Endothelial cell of umbilical vein (primary cell): ENCODE results near the gene KAZN. TPM values are rescaled to one million over a fixed set of nuclear protein-coding genes. Genes with fewer than 3 reads are reported as not detected.

Experiments used
- BruUV-seq: library from RNA; stranded (reverse); fragments of 400-500 nt; replicated peaks from 2 replicates; lab custom pipeline; 2021; lab: Mats Ljungman, UMichigan
- CTCF ChIA-PET: fragments of 300-600, 350-600 bp; sonication (Branson Sonifier 250); formaldehyde crosslinking; loops from one replicate; lab custom pipeline; 2021; ENCODE audit warnings: antibody characterized with exemption, inconsistent platforms; lab: Charles Lee
- POLR2A ChIA-PET: fragments of 300-600, 350-600 bp; sonication (Branson Sonifier 250); formaldehyde crosslinking; loops from one replicate; lab custom pipeline; 2021; ENCODE audit warnings: antibody characterized with exemption, inconsistent platforms; lab: Charles Lee
- DNase-seq: peaks from one replicate; pipeline ENCODE4 v3.0.0-alpha.2; 2011; ENCODE audit warnings: low read depth, low spot score
- FAIRE-seq: peaks from 2 replicates; lab custom pipeline; 2011; peaks lifted over from hg19 to GRCh38; lab: Jason Lieb, UNC
- H2AFZ ChIP-seq: 2 replicates; pipeline ENCODE4 v1.6.0; 2012; ENCODE audit warnings: low read depth, low read length, control low read depth, inconsistent platforms
- H3K27ac ChIP-seq: 2 replicates; pipeline ENCODE4 v1.5.1; 2011; ENCODE audit warnings: low read depth, mild to moderate bottlenecking, control low read depth, low read length, moderate library complexity; ENCODE audit not compliant: insufficient read depth
- H3K27me3 ChIP-seq, 2 experiments: 2 replicates each; pipeline versions ENCODE4 v1.6.0 to v1.6.1; 2011; ENCODE audit warnings: low read length in 2 of 2, mixed read lengths in 1 of 2; ENCODE audit not compliant: control insufficient read depth in 2 of 2, insufficient read depth in 2 of 2
- H3K36me3 ChIP-seq, 2 experiments: 2 replicates in 1 of 2; 3 replicates in 1 of 2; pipeline ENCODE4 v1.5.1; 2011; ENCODE audit warnings: low read length in 2 of 2, mild to moderate bottlenecking in 1 of 2, moderate library complexity in 1 of 2; ENCODE audit not compliant: control insufficient read depth in 2 of 2, insufficient read depth in 2 of 2; ENCODE audit errors: extremely low read depth in 1 of 2
- H3K4me1 ChIP-seq: 3 replicates; pipeline ENCODE4 v1.5.1; 2011; ENCODE audit warnings: mild to moderate bottlenecking, low read length; ENCODE audit not compliant: control insufficient read depth, insufficient read depth; ENCODE audit errors: extremely low read depth
- H3K4me2 ChIP-seq: 2 replicates; pipeline ENCODE4 v1.6.1; 2011; ENCODE audit warnings: low read length, control low read depth, mixed read lengths; ENCODE audit not compliant: insufficient read depth
- H3K4me3 ChIP-seq, 3 experiments: fragments of 200-600 bp in 1 of 3; sonication (generic), shearing (Covaris generic) in 1 of 3; replicated peaks in 1 of 3; 2 replicates each; pipeline ENCODE4 v1.5.1; 2011 to 2016; ENCODE audit warnings: control low read depth in 3 of 3, low read length in 3 of 3, mild to moderate bottlenecking in 2 of 3, inconsistent platforms in 1 of 3, low read depth in 1 of 3, moderate library complexity in 1 of 3; ENCODE audit not compliant: insufficient read depth in 1 of 3
- H3K79me2 ChIP-seq: 2 replicates; pipeline ENCODE4 v1.6.0; 2012; ENCODE audit warnings: low read length, inconsistent platforms; ENCODE audit not compliant: control insufficient read depth, insufficient read depth
- H3K9ac ChIP-seq: replicated peaks from 2 replicates; pipeline ENCODE3; 2011; ENCODE audit warnings: low read length, control low read depth; ENCODE audit not compliant: insufficient read depth; ENCODE audit errors: extremely low read depth
- H3K9me1 ChIP-seq: replicated peaks from 3 replicates; pipeline ENCODE4 v1.6.0; 2011; ENCODE audit warnings: mild to moderate bottlenecking, low read length; ENCODE audit not compliant: control insufficient read depth, insufficient read depth; ENCODE audit errors: extremely low read depth
- H3K9me3 ChIP-seq: replicated peaks from 2 replicates; pipeline ENCODE4 v1.5.1; 2012; ENCODE audit warnings: low read length, inconsistent platforms; ENCODE audit not compliant: control insufficient read depth, insufficient read depth
- H4K20me1 ChIP-seq: replicated peaks from 2 replicates; pipeline ENCODE3; 2011; ENCODE audit warnings: mild to moderate bottlenecking, low read length; ENCODE audit not compliant: control insufficient read depth, insufficient read depth; ENCODE audit errors: extremely low read depth
- CTCF ChIP-seq, 2 donors: IDR thresholded peaks; 1 replicate in 1 of 2; 2 replicates in 1 of 2; pipeline ENCODE4 v1.5.1; 2011; ENCODE audit warnings: low read length in 2 of 2, mild to moderate bottlenecking in 2 of 2, moderate library complexity in 2 of 2, control low read depth in 1 of 2, inconsistent platforms in 1 of 2, low read depth in 1 of 2; ENCODE audit not compliant: insufficient read depth in 1 of 2; ENCODE audit errors: extremely low read depth in 1 of 2
- EZH2 ChIP-seq: IDR thresholded peaks from 2 replicates; pipeline ENCODE4 v1.6.1; 2012; ENCODE audit warnings: borderline replicate concordance, low read depth, mild to moderate bottlenecking, moderate library complexity, low read length, inconsistent platforms; ENCODE audit not compliant: severe bottlenecking
- JUN ChIP-seq: IDR thresholded peaks from 2 replicates; pipeline ENCODE4 v1.6.1; 2011; ENCODE audit warnings: borderline replicate concordance, low read depth; ENCODE audit not compliant: insufficient read length, insufficient read depth
- POLR2A ChIP-seq: IDR thresholded peaks from 2 replicates; pipeline ENCODE4 v1.6.1; 2012; ENCODE audit warnings: low read depth, mild to moderate bottlenecking, control low read depth, low read length
- POLR2AphosphoS5 ChIP-seq: IDR thresholded peaks from 2 replicates; pipeline ENCODE4 v1.6.1; 2012; ENCODE audit warnings: low read depth, mild to moderate bottlenecking, control low read depth, low read length, moderate library complexity; ENCODE audit not compliant: insufficient read depth
- dilution Hi-C: fragments of 300-500 bp; cut with MboI; formaldehyde crosslinking; loops from one replicate; pipeline ENCODE4 v1.15.0; 2019; ENCODE audit warnings: low sequenced_read_pairs; ENCODE audit not compliant: extremely low pct_ligation_motif_present
- intact Hi-C: fragments of 100-400 bp; cut with micrococcal nuclease; formaldehyde crosslinking; loops from one replicate; pipeline ENCODE4 v1.10.0; 2022
- polyA plus RNA-seq, 4 experiments: library from polyadenylated mRNA; depleted of rRNA in 3 of 4; stranded (reverse) in 3 of 4; unstranded in 1 of 4; fragments of >200 nt; gene quantifications; 2 replicates each; pipeline versions ENCODE4 v1.2.1 to v1.2.3, GENCODE V29; 2011 to 2012; ENCODE audit warnings: missing spikeins in 1 of 4
- total RNA-seq: library from RNA; stranded (reverse); gene quantifications from 2 replicates; pipeline ENCODE4 v1.2.3, GENCODE V29; 2021

The KAZN gene
- total and polyA plus RNA-seq, 2 donors (not counting 3 experiments of a cell fraction or from before 2014, with no cell fraction given) = 1.6 to 5.8 TPM

DNA sequence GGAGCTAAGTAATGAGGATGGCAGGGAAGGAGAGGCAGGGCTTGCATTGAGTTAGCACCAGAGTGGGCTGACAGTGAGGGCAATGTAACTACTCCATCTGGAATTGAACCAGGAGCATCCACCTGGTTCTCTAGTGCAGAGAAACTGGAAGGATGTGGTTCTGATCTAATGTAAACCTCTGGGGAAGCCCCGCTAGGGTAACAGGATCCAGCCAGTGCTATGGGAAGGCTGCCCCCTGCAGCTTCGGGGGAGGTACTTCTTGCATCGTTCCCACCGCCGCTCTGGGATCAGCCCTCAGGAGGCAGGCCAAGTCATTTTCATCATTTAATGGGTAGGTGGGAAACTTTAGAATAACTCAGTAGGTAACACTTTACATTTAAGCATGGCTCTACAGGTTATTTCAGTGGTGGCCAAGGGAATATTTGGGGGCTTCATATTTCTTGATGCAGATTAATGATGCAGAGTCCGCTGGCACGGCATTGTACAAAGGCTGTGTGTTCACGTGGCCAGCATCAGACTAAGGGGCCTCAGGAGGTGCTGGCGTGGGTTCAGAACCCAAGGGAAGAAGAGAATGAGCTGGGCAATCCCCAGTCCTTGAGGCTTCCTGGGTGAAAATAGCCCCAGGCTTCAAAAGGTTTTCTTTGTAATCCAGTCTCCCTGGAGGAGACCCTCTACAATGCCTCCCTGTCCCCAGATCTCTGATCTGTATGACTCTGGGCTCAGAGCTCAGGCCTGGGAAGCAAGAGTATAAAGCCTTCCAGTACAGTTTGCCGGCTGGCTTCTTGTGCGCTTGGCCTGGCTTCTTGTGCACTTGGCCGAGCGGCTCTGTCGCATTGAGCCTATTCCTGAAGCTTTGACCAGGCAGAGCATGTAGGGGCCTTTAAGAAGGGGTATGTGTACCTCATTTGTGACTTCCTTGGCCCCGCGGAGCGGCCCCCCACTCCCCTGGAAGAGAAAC, 26.4 kb upstream of the KAZN start:
- Histone ChIP-seq H3K27ac (no peak overlapping the region), H3K9me3 (peaks cover 7% of the 10 kb centered on the region), H3K9ac (no peak overlapping the region), H3K4me1 (no peaks in the 10 kb centered on the region), H3K4me3 (no peak overlapping the region), H2AFZ (no peak overlapping the region), H3K79me2 (no peaks in the 10 kb centered on the region), H3K9me1 (no peaks in the 10 kb centered on the region), H4K20me1 (no peaks in the 10 kb centered on the region), H3K4me2 (no peak overlapping the region), H3K27me3 (no peaks in the 10 kb centered on the region), H3K36me3 (no peaks in the 10 kb centered on the region)
- intact Hi-C loops (no loop called here), dilution Hi-C loops (no loop called here)
- no peak for DNase-seq
- BruUV-seq = no TSS peak
- TF ChIP-seq EZH2 (no peak), JUN (no peak), POLR2AphosphoS5 (no peak), CTCF (IDR thresholded peaks at IDR 0.05; ENCODE audit: extremely low read depth in 1 of 2, insufficient read depth in 1 of 2, low read depth in 1 of 2, low read length in 2 of 2) (no peak), POLR2A (no peak)
- no peak for FAIRE-seq
- POLR2A ChIA-PET = no interaction called here
- CTCF ChIA-PET = no interaction called here
